Muscle of arm (tissue), 12 donors: ENCODE results near the gene PLCB3. TPM values are rescaled to one million over a fixed set of nuclear protein-coding genes. Genes with fewer than 3 reads are reported as not detected.

Experiments
- DNase-seq: peaks from one replicate; pipeline ENCODE4 v3.0.0-alpha.2; 2013
- polyA plus RNA-seq, 12 donors: library from polyadenylated mRNA; unstranded; fragments of 120-200 nt; gene quantifications; one replicate each; pipeline ENCODE4 v1.2.1, GENCODE V29; 2013; ENCODE audit not compliant: insufficient read length in 12 of 12

The PLCB3 gene
- polyA plus RNA-seq, 12 donors, result 8.5 to 18.9 (median 10.4) TPM; not detected in 1

DNA sequence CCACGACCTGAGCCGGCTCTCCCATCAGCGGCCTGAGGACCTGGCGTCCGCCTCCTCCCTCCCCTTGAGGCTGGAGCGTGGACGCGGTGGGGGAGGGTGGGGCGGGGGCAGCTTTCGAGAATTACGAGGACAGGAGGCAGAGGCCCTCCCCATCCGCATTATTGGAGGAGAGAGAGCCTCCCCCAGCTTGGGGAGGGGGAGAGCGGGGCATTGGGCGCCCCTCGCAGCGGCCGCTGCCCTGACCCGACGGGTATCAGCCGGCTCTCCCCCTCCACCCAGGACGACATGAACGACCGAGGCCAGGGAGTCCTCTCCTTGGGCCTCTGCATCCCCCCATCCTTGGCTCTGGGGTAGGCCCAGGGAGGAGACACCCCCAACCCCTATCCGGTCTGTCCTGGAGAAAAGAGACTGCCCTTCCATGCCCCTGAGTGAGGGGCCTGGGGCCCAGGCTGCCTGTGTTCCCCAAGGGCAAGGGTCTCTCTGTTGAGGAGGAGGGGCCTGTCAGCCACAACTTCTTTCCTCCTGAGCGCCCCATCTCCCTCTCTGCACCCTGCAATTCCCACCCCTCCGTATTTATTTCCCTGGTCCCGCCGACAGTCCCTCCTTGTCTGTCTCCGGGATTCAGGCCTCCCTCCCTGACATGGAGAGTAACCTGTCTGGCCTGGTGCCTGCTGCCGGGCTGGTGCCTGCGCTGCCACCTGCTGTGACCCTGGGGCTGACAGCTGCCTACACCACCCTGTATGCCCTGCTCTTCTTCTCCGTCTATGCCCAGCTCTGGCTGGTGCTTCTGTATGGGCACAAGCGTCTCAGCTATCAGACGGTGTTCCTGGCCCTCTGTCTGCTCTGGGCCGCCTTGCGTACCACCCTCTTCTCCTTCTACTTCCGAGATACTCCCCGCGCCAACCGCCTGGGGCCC, 34.8 kb downstream of the PLCB3 start:
- no peak for DNase-seq

DNA sequence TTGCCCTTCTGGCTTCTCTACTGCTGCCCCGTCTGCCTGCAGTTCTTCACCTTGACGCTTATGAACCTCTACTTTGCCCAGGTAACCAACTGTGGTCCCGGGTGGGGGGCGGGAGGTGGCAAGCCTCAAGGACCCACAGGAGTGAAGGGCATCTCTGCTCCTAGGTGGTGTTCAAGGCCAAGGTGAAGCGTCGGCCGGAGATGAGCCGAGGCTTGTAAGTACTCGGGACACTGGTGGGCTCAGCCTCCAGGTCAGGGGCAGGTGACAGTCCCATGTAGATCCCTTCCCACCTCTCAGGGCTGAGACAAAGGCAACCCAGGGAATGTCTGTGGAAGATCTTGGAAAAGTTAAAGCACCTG, 35.5 kb downstream of the PLCB3 start:
- no peak for DNase-seq

- no peak for DNase-seq
Observed at GRCh38 chr11:64287676-64288352, 36.5 kb downstream of the PLCB3 start.

GRCh38 chr11:64288353-64288750, 37.0 kb downstream of the PLCB3 start:
- DNase-seq, result no peak

DNA sequence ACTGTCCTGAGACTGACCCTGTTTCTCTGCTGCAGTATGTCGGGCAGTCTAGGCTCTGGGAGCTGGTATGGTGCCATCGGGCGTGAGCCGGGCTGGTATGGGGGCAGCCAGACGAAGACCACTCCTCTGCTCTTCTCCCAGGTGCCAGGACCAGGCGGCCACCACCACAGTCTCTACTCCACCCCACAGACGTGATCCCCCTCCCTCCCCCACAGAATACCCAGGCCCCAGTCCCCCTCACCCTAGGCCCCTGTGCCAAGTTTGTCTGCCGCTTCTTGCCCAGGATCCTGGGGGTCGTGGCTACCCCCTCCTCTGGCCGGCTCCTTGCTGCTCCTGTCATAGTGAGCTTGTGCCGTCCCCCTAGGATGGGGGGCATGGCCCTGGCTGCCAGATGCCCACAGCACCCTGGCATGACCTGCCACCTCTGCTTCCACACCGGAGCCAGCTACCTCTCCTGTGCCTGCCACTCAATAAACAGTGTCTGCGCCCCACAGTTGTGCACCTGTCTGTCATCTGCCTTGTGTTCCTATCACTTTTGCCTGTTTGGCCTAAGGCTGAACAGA, 37.8 kb downstream of the PLCB3 start:
- DNase-seq, result no peak

- no peak for DNase-seq
Observed at GRCh38 chr11:64290352-64291261, 39.3 kb downstream of the PLCB3 start.

DNA sequence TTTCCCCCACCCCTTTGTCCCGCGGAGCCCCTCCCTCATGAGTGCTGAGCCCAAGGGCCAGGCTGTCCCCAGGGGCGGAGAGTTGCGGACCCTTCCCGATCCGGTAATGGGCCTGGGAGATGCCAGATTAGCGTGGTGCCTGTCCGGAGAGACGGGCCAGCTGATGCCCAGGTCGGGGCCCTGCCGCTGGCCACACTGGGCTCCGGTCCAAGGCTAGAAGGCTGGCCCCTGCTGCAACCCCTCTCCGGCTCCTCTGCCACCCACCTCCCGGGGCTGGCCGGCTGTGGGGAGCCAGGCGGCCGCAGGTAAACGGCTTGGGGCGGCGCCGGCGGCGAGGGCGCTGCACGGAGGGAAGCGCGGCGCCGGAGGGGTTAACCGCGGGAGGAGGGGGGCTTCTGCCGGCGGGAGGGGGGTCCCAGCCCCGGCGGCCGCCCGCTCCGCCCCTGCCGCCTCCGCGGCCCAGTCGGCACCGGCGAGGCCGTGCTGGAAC, 40.0 kb downstream of the PLCB3 start, which contains the start of gene KCNK4:
KCNK4 (plus strand) TSS at position 41 of the 490 bp plus-strand sequence. CDS start 1,717 bp downstream, outside the sequence.
- DNase-seq, result no peak

DNA sequence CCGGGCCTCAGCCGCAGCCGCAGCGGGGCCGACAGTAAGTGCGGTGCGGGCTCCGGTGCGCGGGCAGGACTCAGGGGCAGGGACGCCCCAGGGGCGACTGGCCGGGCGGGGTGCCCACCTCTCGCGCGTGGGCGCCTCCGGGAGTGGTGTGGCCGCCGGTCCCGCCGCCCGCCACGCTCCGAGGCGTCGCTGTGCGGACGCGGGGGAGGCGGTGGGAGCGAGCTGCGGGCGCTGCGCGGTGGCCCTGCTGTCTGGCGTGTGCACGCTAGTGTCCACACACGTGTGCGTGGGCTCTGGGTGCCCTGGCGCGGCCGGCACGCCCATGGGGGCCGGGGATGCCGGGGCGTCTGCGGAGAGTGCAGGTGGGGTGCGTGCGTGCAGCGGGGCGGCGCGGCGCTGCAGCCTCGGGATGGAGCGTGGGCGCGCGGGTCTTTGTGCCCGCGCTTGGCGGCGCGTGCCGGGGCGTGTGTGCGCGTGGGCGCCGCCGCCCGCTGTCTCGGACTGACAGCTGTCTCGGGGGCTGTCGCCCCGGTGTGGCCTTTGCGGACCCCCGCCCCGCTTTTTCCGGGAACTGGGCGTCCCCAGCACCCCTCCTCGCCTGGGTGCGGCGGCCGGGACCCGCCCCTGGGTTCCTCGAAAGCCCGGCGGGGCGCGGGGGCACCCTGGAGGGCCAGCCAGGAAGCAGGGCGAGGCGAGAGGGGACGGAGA, 40.6 kb downstream of the PLCB3 start:
- DNase-seq, result no peak

DNA sequence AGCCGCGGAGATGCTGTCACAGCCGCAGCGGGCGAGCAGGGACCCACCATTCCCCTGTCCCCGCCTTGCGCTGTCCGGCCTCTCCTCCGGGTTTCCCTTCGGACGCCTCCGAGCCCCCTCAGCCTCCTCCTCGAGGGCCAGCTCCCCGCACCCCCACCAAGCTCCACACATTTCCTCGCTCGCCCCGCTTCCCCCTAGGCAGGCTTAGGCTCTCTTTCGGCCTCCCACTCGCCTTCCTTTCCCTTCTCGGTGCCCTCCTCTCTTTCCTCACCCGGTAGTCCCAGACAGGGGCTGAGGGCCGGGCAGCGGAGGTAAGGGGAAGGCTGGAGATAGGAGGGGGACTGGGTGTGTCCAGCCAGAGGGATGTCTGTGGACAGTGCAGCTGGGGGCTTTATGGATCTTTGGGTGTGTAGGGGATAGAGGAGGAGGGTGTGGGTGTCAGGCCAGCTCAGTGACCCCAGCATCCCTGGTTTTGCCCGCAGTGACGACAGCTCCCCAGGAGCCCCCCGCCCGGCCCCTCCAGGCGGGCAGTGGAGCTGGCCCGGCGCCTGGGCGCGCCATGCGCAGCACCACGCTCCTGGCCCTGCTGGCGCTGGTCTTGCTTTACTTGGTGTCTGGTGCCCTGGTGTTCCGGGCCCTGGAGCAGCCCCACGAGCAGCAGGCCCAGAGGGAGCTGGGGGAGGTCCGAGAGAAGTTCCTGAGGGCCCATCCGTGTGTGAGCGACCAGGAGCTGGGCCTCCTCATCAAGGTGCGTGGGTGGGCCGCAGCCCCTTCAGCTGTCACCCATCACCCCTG, 41.3 kb downstream of the PLCB3 start:
- DNase-seq, result no peak

DNA sequence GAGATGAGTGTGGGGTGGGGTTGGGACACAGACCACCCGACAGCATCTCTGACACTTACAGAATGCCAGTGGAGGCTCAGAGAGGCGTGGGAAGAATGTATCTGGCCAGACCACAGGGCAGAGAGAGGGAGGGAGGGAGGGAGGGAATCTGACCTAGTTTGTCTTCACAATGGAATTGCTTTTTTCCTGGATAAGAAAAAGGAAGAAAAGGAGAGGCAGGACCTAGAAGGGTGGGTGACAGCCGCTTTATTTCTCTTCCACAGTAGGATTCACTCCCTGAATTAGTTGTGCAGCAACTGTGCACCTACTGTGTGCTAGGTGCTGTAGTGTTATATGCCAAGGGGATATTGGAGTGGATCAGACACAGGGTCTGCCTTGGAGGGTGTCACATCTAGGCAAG, 43.4 kb downstream of the PLCB3 start:
- no peak for DNase-seq

DNA sequence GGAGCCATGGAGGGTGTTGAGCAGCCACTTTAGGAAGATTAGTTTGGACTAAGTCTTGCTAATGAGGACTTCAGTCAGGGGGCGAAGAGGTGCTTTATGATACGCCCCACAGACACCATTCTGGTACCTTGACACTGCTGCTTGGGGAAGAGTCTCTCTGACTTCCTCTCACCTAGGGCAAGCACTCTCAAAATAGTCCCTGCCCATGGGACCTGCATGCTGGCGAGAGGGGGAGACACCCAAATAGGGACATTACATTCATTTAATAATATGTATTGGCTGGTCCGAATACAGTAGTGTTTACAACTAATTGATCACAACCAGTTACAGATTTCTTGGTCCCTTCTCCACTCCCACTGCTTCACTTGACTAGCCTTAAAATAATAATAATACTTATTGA, 44.4 kb downstream of the PLCB3 start:
- DNase-seq, result no peak

DNA sequence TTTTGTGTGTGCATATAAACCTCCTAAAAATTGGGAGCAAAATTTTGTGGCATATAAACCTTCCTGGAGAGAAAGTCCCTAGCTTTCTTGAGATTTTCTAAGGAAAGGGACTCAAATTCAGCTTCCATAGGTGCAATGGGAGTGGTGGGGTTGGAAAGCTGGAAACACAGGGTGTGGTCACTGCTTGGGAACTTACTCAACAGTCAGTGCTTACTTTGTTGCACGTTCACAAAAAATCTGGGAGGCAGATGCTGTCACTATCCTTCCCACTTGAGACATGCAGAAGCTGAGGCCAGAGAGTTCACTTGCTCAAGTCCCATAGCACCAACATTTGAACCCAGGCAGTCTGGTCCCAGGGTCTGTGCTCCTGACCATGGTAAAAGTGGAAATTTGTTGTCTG, 44.9 kb downstream of the PLCB3 start:
- no peak for DNase-seq

DNA sequence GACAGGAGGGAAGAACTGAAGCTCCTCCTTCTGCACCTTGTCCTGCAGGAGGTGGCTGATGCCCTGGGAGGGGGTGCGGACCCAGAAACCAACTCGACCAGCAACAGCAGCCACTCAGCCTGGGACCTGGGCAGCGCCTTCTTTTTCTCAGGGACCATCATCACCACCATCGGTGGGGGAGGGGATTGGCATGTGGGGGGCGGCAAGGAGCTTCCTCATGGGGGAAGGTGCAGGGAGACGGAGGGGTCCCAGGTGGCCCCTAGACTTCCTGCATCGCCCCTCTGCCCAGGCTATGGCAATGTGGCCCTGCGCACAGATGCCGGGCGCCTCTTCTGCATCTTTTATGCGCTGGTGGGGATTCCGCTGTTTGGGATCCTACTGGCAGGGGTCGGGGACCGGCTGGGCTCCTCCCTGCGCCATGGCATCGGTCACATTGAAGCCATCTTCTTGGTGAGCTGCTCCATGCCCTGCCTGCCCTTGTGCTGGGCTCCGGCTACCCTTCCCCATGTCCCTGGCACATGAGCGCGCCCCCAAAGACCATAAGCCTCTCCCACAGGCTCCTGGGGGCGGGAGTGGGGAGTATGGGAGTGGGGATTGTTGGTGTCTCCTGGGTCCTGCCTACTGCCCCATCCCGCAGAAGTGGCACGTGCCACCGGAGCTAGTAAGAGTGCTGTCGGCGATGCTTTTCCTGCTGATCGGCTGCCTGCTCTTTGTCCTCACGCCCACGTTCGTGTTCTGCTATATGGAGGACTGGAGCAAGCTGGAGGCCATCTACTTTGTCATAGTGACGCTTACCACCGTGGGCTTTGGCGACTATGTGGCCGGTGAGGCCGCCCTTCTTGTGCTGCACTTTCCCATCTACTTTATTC, 45.7 kb downstream of the PLCB3 start:
- DNase-seq, result no peak

DNA sequence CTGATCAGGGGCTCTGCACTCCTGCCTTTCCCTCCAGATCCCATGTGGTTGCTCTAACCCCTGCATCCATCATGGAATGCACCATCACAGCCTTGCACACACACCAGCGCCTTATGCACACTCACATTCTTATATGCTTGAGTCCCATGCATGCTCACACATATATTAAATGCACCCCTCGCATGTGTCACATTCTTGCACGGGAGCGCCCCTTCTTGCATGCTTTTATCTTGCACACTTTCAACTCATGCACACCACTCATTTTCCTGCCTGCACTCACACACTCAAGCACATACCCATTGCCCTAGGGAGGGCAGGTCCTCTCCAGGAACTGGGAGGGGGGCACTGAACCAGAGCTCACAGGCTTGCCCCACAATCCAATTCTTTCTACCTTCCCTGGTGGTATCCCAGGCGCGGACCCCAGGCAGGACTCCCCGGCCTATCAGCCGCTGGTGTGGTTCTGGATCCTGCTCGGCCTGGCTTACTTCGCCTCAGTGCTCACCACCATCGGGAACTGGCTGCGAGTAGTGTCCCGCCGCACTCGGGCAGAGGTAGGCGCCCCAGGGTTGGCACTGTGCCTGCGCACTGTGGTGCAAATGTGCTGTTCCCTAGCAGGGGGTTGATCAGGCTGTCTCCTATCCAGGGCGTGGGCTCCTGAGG, 46.5 kb downstream of the PLCB3 start:
- no peak for DNase-seq

- no peak for DNase-seq
Observed at GRCh38 chr11:64298966-64299846, 47.9 kb downstream of the PLCB3 start.

DNA sequence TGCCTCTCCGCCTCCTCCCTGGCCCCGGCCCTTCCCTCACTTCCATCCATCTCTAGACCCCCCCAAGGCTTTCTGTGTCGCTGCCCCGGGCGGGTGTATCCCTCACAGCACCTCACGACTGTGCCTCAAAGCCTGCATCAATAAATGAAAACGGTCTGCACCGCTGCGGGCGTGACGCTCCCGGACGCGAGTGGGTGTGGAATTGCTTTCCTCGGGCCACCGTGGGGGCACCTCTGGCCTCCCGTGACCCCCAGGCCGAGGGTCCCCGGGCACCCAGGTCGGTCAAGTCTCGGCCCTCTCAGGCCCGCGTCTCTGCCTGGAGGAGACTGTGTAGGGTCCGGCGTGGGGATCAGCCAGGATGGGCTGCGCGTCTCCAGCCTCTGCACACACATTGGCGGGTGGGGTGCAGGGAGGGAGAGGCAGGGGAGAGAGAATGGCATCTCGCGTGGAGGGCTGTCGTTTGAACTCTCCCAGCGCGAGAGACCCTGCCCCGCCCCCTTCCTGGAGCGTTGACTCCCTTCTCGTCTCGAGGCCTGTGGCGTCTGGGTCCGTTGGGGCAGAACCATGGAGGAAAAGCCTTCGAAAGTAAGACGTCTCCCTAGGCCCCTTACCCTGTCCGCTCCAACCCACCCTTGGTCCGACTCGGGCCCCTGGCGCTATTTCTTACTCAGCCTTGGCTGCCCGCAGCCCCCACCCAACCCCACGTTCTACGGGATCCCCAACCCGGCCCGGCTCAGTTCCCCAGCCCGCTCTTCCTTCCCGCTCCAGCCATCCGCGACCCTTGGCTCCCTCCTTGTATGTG, 48.7 kb downstream of the PLCB3 start, which contains the start of gene CATSPERZ:
CATSPERZ (plus strand) TSS at position 512 of the 802 bp plus-strand sequence; CDS start at position 565, 53 bp downstream.
- no peak for DNase-seq
